Measurements from ENCODE around the gene TIGD3. TPM values are rescaled to one million over a fixed set of nuclear protein-coding genes. Genes with fewer than 3 reads are reported as not detected.

The TIGD3 gene
- total and polyA plus RNA-seq, 12 donors: 0.11 to 0.87 (median 0.33) TPM; not detected in 2

- TF ChIP-seq CTCF (IDR thresholded peaks at IDR 0.05): no peak
Observed at GRCh38 chr11:65355013-65355775, 643 bp downstream of the TIGD3 start.

GRCh38 chr11:65355776-65356393 lies 1.3 kb downstream of the TIGD3 start:
- peak overlapping the region in 9 of 10 donors; percentile 62 to 83 (median 74) for H3K4me3 ChIP-seq
- no peak for TF ChIP-seq CTCF (IDR thresholded peaks at IDR 0.05)
- intact Hi-C loops (cut with DNase I): no loop called here
- peaks cover 0 to 26% (median 18%) of the 10 kb centered on the region in 9 donors for H3K36me3 ChIP-seq
- H3K9me3 ChIP-seq: no peaks in the 10 kb centered on the region
- peak overlapping the region in 1 of 10 donors; percentile 12 for H3K27ac ChIP-seq
- H3K27me3 ChIP-seq: peaks cover 0 to 16% (median 0%) of the 10 kb centered on the region in 7 donors
- ATAC-seq (peak in 4 of 8 donors; percentile 1 to 23 (median 14)), DNase-seq (peak in 1 of 2 donors; percentile 52)
- H3K4me1 ChIP-seq: peaks cover 15 to 42% (median 28%) of the 10 kb centered on the region in 9 donors
- 31 to 35% methylated on average over 35 of the region's 35 CpGs for WGBS, 2 donors

More at GRCh38 chr11:65355013-65355775, 643 bp downstream of the TIGD3 start:
- peaks cover 0 to 33% (median 25%) of the 10 kb centered on the region in 9 donors for H3K36me3 ChIP-seq
- intact Hi-C loops (cut with DNase I): no loop called here
- WGBS, 2 donors: 1% methylated on average over 36 to 46 of the region's 47 CpGs
- no peaks in the 10 kb centered on the region for H3K9me3 ChIP-seq
- ATAC-seq: peak in 4 of 8 donors; percentile 1 to 16 (median 4)
- peak; percentile 31 to 38 for DNase-seq
- H3K27me3 ChIP-seq: peaks cover 0 to 16% (median 0%) of the 10 kb centered on the region in 7 donors
- peaks cover 15 to 42% (median 28%) of the 10 kb centered on the region in 9 donors for H3K4me1 ChIP-seq
- peak overlapping the region; percentile 49 to 83 (median 72) for H3K4me3 ChIP-seq
- peak overlapping the region in 7 of 10 donors; percentile 28 to 71 (median 48) for H3K27ac ChIP-seq

- Histone ChIP-seq H3K36me3 (peaks cover 0 to 20% (median 12%) of the 10 kb centered on the region in 9 donors), H3K27ac (peak overlapping the region in 1 of 10 donors; percentile 12), H3K27me3 (peaks cover 0 to 16% (median 0%) of the 10 kb centered on the region in 7 donors), H3K4me3 (peak overlapping the region in 4 of 10 donors; percentile 65 to 83 (median 72)), H3K4me1 (peaks cover 15 to 42% (median 28%) of the 10 kb centered on the region in 9 donors), H3K9me3 (no peaks in the 10 kb centered on the region)
- ATAC-seq: peak in 4 of 8 donors; percentile 5 to 25 (median 17)
- WGBS, 2 donors: 78 to 85% methylated on average over 30 of the region's 30 CpGs
- no peak for TF ChIP-seq CTCF (IDR thresholded peaks at IDR 0.05)
- intact Hi-C loops (cut with DNase I): no loop called here
- no peak for DNase-seq
Observed at GRCh38 chr11:65356394-65356972, 1.9 kb downstream of the TIGD3 start.

GRCh38 chr11:65357856-65358356 lies 3.4 kb downstream of the TIGD3 start:
- 72 to 79% methylated on average over 8 of the region's 8 CpGs for WGBS, 2 donors
- intact Hi-C loops (cut with DNase I): no loop called here
- no peak for TF ChIP-seq CTCF (IDR thresholded peaks at IDR 0.05)
- H3K36me3 ChIP-seq: peaks cover 0 to 6% (median 0%) of the 10 kb centered on the region in 9 donors
- ATAC-seq (peak in 4 of 8 donors; percentile 2 to 64 (median 28)), DNase-seq (peak in 1 of 2 donors; percentile 48)
- no peaks in the 10 kb centered on the region for H3K9me3 ChIP-seq
- no peak overlapping the region for H3K4me3 ChIP-seq
- H3K27ac ChIP-seq: peak overlapping the region in 2 of 10 donors; percentile 10 to 15
- H3K4me1 ChIP-seq: peaks cover 15 to 42% (median 33%) of the 10 kb centered on the region in 9 donors
- H3K27me3 ChIP-seq: peaks cover 0 to 16% (median 0%) of the 10 kb centered on the region in 7 donors
